Transverse colon (tissue), 4 donors: ENCODE data around the gene MRPL14. TPM values are rescaled to one million over a fixed set of nuclear protein-coding genes. Genes with fewer than 3 reads are reported as not detected.

Experiments
- DNase-seq: peaks from one replicate; pipeline ENCODE4 v3.0.0-alpha.2; 2019
- H3K27ac ChIP-seq, 4 donors: fragments of 200-600 bp; sonication (generic); 2 replicates each; pipeline ENCODE4 v1.5.1; 2016 to 2018; ENCODE audit warnings: inconsistent platforms in 4 of 4
- H3K27me3 ChIP-seq: fragments of 200-600 bp; sonication (generic); 2 replicates; pipeline ENCODE4 v1.5.1; 2017; ENCODE audit warnings: inconsistent platforms
- H3K36me3 ChIP-seq, 4 donors: fragments of 200-600 bp; sonication (generic); 2 replicates each; pipeline ENCODE4 v1.5.1; 2017 to 2019; ENCODE audit warnings: inconsistent platforms in 4 of 4
- H3K4me1 ChIP-seq, 4 donors: fragments of 200-600 bp; sonication (generic); 2 replicates each; pipeline ENCODE4 v1.5.1; 2017 to 2020; ENCODE audit warnings: inconsistent platforms in 4 of 4
- H3K4me3 ChIP-seq, 4 donors: fragments of 200-600 bp; sonication (generic); 1 replicate in 1 of 4; 2 replicates in 3 of 4; pipeline versions ENCODE4 v1.5.1 to v1.6.1; 2017 to 2019; ENCODE audit warnings: inconsistent platforms in 4 of 4
- H3K9me3 ChIP-seq, 2 donors: fragments of 200-600 bp; sonication (generic); 2 replicates each; pipeline ENCODE4 v1.5.1; 2017 to 2019; ENCODE audit warnings: inconsistent platforms in 2 of 2
- CTCF ChIP-seq, 5 experiments: fragments of 200-600 bp in 3 of 5; fragments of 450-650 bp in 2 of 5; sonication (generic) in 3 of 5; IDR thresholded peaks; 1 replicate in 2 of 5; 2 replicates in 3 of 5; pipeline ENCODE4 v1.5.1; 2016 to 2017; ENCODE audit warnings: antibody characterized with exemption in 5 of 5, inconsistent platforms in 3 of 5, mild to moderate bottlenecking in 2 of 5, moderate library complexity in 1 of 5
- EP300 ChIP-seq: sonication (generic); formaldehyde crosslinking; IDR thresholded peaks from one replicate; pipeline ENCODE4 v1.6.1; 2017; ENCODE audit warnings: antibody characterized with exemption, low read depth
- POLR2A ChIP-seq: fragments of 450-650 bp; IDR thresholded peaks from one replicate; pipeline ENCODE4 v1.6.1; 2016; ENCODE audit warnings: antibody characterized with exemption, mild to moderate bottlenecking, moderate library complexity
- POLR2AphosphoS5 ChIP-seq, 3 donors: sonication (generic); formaldehyde crosslinking; IDR thresholded peaks; one replicate each; pipeline ENCODE4 v1.6.1; 2016; ENCODE audit warnings: antibody characterized with exemption in 3 of 3
- WGBS, 2 donors: methylation state at CpG; one replicate each; pipeline ENCODE4 v1.1.5; 2018; ENCODE audit warnings: low coverage in 1 of 2; 5-methylcytosine and 5-hydroxymethylcytosine counted together
- in situ Hi-C, 4 donors: fragments of 200-750 bp; cut with MboI; loops; one replicate each; pipeline versions ENCODE4 v1.15.0 to v1.15.1; 2017; ENCODE audit warnings: low sequenced_read_pairs in 3 of 4, low pct_ligation_motif_present in 1 of 4, low pct_unique_long_range_greater_than_20kb in 1 of 4
- intact Hi-C: fragments of 100-400 bp; cut with DNase I; formaldehyde crosslinking; loops from one replicate; pipeline ENCODE4 v1.15.1; 2023; ENCODE audit warnings: low total_unique reads
- total RNA-seq, 4 donors: library from RNA; depleted of rRNA; stranded (reverse); fragments of >200 nt; gene quantifications; one replicate each; pipeline ENCODE4 v1.1.0, GENCODE V29; 2016

The MRPL14 gene
- total RNA-seq, 4 donors from 2014 or later, result 15.5 to 54.6 (median 45.9) TPM

- H3K27me3 ChIP-seq, result no peaks in the 10 kb centered on the region
- peak overlapping the region; percentile 69 to 81 (median 77) for H3K27ac ChIP-seq
- no peak for TF ChIP-seq CTCF (IDR thresholded peaks at IDR 0.05)
- no peak for TF ChIP-seq POLR2AphosphoS5 (IDR thresholded peaks at IDR 0.05)
- TF ChIP-seq POLR2A, result no peak
- no peak for TF ChIP-seq EP300
- intact Hi-C loops, result no loop called here
- in situ Hi-C loops, result no loop called here
- peak; percentile 69 for DNase-seq
- H3K9me3 ChIP-seq, result no peaks in the 10 kb centered on the region
- peaks cover 0 to 9% (median 0%) of the 10 kb centered on the region in 4 donors for H3K36me3 ChIP-seq
- peak overlapping the region in 1 of 4 donors; percentile 25 for H3K4me3 ChIP-seq
- WGBS, 2 donors, result 36 to 62% methylated on average over 4 to 9 of the region's 9 CpGs
- peaks cover 12 to 36% (median 33%) of the 10 kb centered on the region in 4 donors for H3K4me1 ChIP-seq
These were observed 6.0 kb upstream of the MRPL14 start for GRCh38 chr6:44133003-44133931.

GRCh38 chr6:44132476-44132875 is 5.2 kb upstream of the MRPL14 start:
- intact Hi-C loops (no loop called here), in situ Hi-C loops (no loop called here)
- Histone ChIP-seq H3K36me3 (peaks cover 0 to 9% (median 0%) of the 10 kb centered on the region in 4 donors), H3K9me3 (no peaks in the 10 kb centered on the region), H3K27me3 (no peaks in the 10 kb centered on the region), H3K27ac (peak overlapping the region; percentile 69 to 81 (median 77)), H3K4me3 (no peak overlapping the region), H3K4me1 (peaks cover 13 to 38% (median 36%) of the 10 kb centered on the region in 4 donors)
- 57% methylated on average over 1 to 4 of the region's 4 CpGs for WGBS, 2 donors
- TF ChIP-seq POLR2AphosphoS5 (IDR thresholded peaks at IDR 0.05) (no peak), POLR2A (peak; percentile 33), CTCF (IDR thresholded peaks at IDR 0.05) (no peak)
- DNase-seq, result peak; percentile 74

- peaks cover 0 to 4% (median 0%) of the 10 kb centered on the region in 4 donors for H3K36me3 ChIP-seq
- TF ChIP-seq POLR2A, result peak; percentile 27
- no peak for TF ChIP-seq CTCF (IDR thresholded peaks at IDR 0.05)
- TF ChIP-seq EP300, result no peak
- no peaks in the 10 kb centered on the region for H3K9me3 ChIP-seq
- H3K27ac ChIP-seq, result peak overlapping the region; percentile 69 to 81 (median 77)
- no peak overlapping the region for H3K4me3 ChIP-seq
- DNase-seq, result peak; percentile 75
- H3K27me3 ChIP-seq, result no peaks in the 10 kb centered on the region
- intact Hi-C loops (no loop called here), in situ Hi-C loops (no loop called here)
- 17 to 66% methylated on average over 1 to 2 of the region's 2 CpGs for WGBS, 2 donors
- H3K4me1 ChIP-seq, result peaks cover 13 to 38% (median 36%) of the 10 kb centered on the region in 4 donors
These were observed 4.6 kb upstream of the MRPL14 start for GRCh38 chr6:44131892-44132291.

- in situ Hi-C loops, result no loop called here
- intact Hi-C loops, result no loop called here
These were observed 2.6 kb upstream of the MRPL14 start for GRCh38 chr6:44129841-44130322.

More at GRCh38 chr6:44129841-44130322, 2.6 kb upstream of the MRPL14 start:
- no peaks in the 10 kb centered on the region for H3K9me3 ChIP-seq
- 73% methylated on average over 2 of the region's 2 CpGs; no CpG with 5 or more reads in 1 of the 2 donors for WGBS, 2 donors
- no peak overlapping the region for H3K4me3 ChIP-seq
- no peak for DNase-seq
- no peak overlapping the region for H3K27ac ChIP-seq
- peaks cover 17 to 55% (median 50%) of the 10 kb centered on the region in 4 donors for H3K4me1 ChIP-seq
- no peaks in the 10 kb centered on the region for H3K36me3 ChIP-seq
- no peak for TF ChIP-seq POLR2AphosphoS5 (IDR thresholded peaks at IDR 0.05)
- TF ChIP-seq POLR2A, result no peak
- TF ChIP-seq CTCF (IDR thresholded peaks at IDR 0.05), result no peak
- TF ChIP-seq EP300, result no peak
- no peaks in the 10 kb centered on the region for H3K27me3 ChIP-seq
